GM12891 (cell line): ENCODE measurements around the gene VTI1A.

Source experiments
- PAX5 ChIP-seq: IDR thresholded peaks from 2 replicates; pipeline ENCODE4 v1.6.1; 2011; ENCODE audit warnings: low read length, moderate library complexity, mild to moderate bottlenecking; ENCODE audit not compliant: insufficient read depth, severe bottlenecking
- POLR2A ChIP-seq: IDR thresholded peaks from 2 replicates; pipeline ENCODE4 v1.6.1; 2011; ENCODE audit warnings: low read depth, low read length, control low read depth
- POLR2AphosphoS5 ChIP-seq: IDR thresholded peaks from 2 replicates; pipeline ENCODE4 v1.6.1; 2011; ENCODE audit warnings: low read depth, low read length, control low read depth
- TAF1 ChIP-seq: IDR thresholded peaks from 2 replicates; pipeline ENCODE4 v1.6.1; 2011; ENCODE audit warnings: low read depth, low read length, control low read depth

DNA sequence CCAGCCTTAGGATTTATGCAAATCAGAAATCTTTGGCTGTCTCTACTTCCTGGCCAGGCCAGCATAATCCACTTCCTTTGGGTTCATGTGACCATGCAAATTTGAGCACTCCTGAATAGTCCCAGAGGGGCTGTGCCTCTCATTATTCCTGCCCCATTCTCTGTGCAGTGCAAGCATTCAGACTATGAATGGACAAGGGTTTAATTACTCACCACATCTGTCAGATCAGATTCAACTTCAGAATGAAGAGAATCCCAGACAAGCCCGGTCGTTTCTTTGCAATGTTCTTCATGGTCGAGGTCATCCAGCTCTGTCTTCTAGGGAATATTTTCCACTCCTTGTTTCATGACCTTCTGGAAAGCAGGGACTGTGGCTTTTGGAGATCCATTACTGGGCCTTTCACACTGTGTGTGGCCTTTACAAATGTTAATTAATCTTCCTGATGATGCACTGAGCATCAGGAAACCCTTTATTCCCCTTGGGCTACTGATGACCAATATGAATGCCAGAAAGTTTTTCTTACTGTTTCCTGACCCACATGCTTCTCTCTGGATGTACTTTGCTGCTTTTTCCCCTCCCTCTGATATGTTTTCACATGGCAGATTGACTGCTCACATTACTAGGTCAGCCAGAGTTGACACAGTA, 285.4 kb downstream of the VTI1A start:
- no peak for TF ChIP-seq POLR2AphosphoS5
- no peak for TF ChIP-seq POLR2A
- TF ChIP-seq TAF1: no peak
- no peak for TF ChIP-seq PAX5
